Measurements from ENCODE around the gene EIF4G1.

The EIF4G1 gene

DNA sequence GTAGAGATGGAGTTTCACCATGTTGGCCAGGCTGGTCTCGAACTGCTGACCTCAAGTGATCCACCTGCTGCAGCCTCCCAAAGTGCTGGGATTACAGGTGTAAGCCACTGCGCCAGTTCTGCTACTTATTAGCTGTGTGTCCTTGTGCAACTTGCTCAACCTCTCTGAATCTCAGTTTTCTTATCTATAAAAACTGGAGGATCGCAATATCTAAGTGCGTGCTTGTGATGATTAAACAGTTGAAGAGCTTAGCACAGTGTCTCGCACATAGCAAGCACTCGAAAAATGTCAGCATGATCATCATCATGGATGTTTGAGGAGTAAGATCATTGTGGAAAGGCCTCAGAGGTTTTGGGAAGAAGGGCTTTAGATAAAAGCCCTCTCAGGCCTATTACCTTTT lies 36.2 kb downstream of the EIF4G1 start:
- DNase-seq = no peak

DNA sequence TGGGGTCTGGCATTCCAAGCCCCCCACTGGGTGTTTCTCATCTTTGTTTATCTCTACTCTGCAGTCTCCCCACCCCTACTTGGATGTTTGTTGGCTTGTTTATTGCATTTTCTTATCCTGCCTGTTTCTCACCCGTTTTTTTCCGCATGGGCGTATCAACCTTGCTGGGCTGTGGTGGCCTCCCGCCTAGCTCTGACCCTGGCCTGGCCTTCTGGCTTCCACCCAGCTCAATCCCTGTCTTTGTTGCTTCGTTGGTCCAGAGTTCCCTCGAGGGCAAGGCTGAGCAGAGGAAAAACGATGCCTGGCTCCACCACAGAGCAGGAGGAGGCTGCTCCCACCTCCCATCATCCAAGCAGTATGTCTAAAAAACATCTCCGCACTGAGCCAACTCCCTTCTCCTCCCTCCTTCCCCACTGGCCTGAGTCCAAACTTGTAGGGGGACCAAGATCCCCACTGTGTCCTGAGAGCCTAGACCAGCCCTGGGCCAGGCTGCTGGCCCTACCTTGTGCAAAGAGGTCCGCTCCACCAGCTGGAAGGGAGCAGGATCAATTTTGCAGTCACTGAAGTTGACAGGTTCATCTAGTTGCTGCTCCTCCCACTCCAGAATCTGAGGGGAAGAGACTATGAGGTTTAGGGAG lies 37.2 kb downstream of the EIF4G1 start:
- ATAC-seq (no peak), DNase-seq (no peak)

More for the DNA sequence above, 36.2 kb downstream of the EIF4G1 start:
- no peak for ATAC-seq

DNA sequence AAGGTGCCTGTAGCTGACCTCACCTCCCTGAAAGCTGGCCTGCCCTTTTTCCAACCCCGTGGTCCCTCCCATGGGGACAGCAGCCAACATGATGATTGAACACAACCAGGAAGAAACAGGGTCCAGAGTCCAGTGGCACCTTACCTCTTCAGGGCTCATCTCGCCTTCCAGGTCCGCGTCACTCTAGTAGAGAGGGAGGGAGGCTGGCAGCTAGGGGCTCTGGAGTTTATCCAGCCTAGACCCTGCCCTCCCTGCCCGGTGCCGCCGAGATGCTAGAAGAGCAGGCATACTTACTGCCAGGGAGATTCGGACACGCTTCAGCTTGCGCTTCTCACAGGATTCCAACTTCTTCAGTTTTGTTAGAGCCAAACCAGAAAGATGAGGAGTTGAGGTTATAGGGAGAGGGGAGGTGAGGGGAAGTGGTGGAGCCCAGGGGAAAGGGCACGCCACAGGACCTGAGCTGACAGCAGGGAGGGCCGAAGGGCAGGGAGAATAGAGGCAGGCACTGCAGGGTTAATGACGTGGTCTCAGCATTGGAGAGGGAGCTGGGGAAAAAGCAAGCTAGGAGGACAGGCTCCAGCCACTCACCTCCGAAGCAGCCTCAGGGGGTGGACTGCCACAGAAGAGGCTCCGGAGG lies 37.9 kb downstream of the EIF4G1 start:
- ATAC-seq = no peak

DNA sequence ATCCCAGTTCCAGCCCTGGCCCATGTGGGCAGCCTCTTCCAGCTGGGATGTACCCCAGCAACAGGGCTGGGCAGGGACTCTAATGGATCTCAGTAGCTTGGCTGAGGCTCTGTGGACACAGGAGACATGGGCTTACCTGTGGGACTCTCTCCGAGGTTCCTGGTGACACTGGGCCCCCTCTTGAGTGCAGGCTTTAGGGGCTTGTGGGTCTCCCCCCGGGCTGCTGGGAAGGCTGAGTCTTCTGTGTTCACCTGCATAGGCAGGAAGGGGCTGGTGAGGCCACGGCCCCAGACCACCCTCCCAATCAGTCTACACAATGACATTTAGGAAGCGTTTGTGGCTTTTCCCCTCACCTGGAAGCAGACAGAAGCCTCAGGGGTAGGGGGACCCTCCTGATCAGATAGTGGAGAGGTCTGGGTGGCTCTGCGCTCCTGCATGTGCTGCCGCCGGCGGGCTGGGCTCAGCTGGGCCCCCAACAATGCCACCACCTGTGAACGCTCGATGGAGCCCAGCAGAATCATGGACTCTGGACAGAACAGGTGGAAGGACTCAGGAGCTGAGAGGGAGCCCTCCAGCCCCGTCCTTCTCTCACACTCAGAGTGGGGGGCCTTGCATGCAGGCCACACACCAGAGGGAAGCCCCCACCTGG lies 38.6 kb downstream of the EIF4G1 start:
- ATAC-seq (no peak), DNase-seq (no peak)

More for the DNA sequence above, 37.9 kb downstream of the EIF4G1 start:
- DNase-seq = no peak

DNA sequence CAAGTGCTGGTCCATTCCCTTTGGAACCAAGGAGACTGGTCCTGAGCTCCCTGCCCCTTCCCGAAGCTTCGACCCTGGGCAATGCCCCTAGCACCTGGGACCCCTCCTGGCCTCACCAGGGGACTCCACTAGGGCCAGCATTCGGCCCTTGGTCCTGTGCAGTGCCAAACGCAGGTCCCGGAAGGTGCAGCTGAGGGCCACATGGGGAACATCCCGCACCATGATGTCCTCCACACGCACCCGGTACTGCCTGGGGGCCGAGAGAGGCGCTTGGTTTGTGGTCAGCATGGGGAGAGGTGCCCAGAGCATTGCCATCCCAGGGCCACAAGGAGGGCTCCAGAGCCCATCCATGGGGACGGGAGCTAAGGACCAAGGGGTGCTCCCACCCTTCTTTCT lies 39.1 kb downstream of the EIF4G1 start:
- no peak for DNase-seq
- ATAC-seq = no peak

DNA sequence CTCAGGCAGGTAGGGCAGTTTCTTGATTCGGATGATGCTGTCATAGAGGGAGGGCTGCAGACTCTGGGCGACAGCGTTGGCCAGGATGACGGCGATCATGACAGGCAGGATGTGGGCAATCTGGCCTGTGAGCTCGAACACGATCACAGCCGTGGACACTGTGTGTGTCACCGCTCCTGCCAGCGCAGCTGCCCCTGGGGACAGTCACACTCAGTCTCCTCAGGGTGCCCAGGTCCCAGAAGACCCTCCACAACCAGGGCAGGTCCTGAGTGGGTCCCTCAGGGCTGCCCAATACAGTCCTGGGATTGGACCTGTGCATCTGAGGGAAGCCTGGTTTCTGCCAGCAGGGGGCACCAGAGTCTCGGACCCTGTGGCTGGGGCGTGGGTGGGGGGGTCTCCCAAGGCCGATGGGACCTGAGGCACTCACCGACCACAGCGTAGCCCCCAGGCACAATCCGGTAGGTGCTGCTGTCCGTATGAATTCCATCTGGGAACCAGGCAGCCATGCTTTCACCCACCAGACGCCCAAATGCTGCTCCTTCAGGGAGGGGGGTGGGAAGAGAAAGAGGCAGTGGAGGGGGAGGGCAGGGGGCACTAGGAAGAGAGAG lies 39.8 kb downstream of the EIF4G1 start:
- ATAC-seq (peak; percentile 56), DNase-seq (peak; percentile 81)

DNA sequence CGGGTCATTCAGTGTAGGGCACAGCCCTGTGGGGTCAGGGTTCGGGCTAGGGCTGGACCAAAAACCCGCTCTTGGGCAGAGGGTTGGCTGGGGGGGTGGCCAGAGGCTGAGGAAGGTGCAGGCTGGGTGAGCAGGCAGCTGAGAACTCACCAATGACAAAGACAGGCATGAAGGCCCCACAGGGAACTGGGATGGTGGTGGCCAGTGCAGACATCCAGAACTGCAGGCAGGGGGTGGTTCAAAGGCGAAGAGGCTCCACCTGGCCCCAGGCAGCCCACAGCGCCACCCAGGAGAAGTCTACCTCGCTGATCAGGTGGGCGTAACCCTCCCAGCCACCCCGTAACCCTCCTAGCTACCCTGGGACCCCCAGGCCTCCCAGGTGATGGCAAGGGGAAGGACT lies 40.3 kb downstream of the EIF4G1 start:
- DNase-seq (no peak), ATAC-seq (no peak)

DNA sequence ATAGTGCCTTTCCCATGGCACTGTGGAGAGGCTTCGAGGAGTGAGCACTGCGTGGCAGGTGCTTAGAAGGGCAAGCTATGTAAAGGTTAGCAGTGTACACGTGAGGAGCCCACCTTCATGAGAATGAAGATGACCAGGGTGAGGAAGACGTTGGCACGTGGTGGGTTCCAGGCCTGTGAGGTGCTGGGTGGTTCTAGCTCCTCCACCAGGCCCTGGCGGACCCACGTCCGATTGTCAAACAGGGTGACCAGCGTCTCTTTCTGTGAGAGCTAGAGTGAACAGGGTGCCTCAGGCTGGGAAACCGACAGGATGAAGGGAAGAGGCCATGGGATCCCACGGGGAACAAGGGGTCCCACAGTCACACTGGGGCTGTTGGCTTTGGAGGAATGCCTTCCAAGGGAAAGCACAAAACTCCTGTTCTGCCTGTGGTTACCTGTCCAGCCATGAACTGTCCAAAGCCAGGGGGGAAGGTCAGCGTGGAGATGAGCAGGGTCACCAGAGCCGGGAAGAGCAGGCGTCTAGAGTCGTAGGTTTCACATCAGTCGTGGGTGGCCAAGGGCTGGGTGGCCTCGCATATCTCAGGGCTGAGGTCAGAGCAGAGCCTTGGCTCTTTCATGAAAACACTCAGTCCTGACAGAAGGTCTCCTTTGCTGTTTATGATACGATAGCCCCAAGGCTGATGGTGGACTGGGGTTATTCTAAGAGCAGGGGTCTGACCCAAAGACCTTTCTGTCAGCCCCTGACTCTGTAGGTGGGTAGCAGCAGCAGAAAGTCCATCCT lies 41.0 kb downstream of the EIF4G1 start:
- no peak for DNase-seq
- ATAC-seq = no peak

DNA sequence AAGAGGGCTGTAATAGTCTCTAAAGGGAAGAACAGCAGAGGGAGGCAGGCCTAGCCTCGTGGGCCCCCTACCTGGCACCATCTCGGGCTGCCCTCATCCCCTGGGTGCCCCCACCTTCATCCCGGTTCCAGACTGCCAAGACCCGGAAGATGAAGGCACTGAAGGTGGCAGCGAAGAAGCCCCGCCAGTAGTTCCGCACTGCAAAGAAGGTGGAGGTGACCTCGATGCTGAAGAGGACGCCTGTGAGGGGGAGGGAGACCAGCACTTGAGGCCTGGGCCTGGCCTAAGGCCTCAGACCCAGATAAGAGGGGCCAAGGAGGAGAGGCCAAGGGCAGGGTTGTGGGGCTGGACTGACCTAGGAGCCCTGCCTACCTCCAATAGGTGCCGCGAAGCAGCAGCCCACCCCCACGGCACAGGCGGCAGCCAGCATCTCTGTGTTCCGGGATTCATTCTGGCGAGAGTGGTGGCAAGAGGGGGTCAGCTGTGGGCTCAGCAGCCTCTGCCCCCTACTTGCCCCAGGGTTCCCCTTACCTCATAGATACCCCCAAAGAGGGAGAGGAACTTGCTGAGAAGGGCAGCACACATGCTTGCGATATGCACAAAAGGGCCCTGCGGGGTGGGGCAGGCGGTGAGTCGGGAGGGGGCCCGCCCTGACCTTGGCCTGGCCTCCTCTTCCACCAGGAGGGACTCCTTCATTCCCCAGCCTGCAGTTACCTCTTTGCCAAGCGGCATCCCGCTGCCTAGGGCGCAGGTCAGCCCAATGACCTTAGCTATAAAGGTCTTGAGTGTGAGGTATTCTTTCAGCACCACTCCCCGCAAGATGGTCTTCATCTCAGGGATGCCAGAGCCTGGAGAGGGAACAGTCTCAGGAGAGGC lies 43.1 kb downstream of the EIF4G1 start:
- ATAC-seq (no peak), DNase-seq (no peak)

DNA sequence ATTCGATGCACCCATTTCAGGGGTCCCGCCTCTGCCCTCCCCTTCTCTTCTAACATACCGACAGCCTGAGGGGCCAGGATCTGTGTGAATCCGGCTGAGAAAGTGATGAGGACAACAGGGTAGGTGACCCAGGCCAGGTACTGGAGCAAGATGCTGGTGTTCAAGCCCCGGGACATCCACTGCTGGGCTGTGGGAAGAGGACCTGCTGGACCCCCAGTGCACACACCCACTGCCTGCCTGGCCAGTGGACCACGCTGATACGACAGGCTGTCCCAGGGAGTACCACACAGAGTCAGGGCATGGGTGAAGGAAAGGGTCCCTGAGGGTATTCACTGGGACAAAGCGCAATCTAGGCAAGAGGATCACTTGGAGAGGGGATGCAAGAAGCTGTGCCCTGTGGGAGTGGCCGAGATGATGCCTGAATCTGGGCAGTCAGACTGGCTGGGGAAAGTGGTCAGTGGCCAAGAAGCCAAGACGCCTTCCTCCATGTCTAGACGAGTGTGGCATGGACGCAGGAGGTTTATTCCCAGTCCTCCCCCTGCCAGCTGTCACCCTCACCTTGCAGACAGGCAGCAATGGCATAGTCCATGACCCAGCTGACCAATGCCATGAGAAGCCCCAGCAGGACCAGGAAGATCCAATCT lies 43.8 kb downstream of the EIF4G1 start:
- DNase-seq (no peak), ATAC-seq (no peak)

DNA sequence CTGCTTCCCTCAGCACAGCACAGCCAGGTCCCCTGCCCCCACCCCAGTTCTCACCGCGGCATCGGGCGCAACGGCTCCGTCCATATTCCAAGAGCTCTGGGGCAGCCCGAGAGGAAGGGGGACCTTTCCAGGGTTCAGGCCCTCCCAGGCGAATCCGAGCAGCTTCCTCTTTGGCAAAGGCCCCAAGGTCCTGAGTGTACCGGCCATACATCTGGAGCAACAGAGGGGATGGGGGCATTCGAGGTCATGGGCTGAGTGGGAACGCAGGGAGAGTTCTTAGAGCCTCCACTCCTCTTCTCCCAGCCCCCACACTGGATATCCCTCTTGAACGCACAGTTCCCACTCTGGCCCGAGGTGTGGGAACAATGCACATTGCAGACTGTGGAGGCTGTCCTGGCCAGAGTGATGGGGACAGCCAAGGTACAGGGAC lies 44.5 kb downstream of the EIF4G1 start:
- DNase-seq = no peak
- ATAC-seq = no peak

DNA sequence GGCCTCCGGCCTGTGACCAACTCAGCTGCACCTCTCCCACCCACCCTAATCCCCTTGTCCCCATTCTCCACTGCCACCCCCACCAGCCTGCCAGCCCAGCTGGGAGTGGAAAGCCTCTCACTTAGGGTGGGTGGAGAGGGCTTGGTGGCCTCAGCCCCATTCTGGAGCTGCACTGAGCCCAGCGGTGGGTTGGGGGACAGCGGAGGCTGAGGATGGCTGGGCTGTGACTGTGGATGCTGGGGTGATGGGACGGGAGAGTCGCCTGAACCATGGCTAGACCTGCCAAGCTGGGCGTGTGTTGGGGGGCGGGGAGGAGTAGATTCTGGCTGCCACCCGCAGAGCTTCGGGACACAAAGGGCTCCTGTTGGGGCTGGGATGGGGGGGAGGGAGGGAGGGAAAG lies 45.2 kb downstream of the EIF4G1 start:
- no peak for ATAC-seq
- no peak for DNase-seq

DNA sequence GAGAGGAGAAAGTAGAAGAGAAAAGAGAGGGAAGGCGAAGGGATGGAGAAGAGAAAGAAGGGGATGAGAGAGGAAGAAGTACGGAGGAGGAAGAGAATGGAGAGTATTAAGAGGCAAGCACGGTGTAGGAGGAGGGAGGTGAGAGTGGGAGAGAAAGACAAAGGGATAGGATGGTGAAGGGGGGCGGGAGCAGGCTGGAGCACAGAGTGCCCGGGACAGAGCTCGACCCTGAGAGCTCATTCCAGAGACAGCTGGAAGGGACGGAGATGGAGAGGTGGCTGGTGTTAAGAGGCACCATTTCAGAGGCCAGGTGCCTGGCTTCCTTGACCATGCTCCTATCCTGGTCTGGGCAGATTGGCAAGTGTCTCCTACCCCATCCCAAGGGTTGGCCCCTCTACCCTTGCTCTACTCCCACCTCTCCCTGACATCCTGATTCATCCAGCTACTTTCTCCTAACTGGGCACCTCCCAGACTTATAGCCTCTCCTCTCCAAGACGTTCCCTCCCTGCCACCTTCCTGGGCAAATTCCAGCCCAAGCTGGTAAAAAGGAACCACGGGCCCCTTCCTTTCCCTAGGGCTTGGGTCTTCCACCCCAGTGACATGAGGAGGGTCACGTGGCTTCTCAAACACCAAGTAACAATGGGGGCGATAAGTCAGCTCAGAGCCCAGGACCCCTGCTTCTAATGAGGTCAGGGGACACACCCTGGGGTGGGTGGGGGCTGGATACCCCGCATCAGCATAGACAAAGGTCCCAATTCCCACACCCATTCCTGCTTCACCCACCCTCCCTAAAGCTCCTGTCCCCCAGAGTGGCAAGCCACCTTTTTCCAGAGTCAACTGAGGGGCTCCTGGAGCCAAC lies 45.9 kb downstream of the EIF4G1 start:
- no peak for DNase-seq
- no peak for ATAC-seq

DNA sequence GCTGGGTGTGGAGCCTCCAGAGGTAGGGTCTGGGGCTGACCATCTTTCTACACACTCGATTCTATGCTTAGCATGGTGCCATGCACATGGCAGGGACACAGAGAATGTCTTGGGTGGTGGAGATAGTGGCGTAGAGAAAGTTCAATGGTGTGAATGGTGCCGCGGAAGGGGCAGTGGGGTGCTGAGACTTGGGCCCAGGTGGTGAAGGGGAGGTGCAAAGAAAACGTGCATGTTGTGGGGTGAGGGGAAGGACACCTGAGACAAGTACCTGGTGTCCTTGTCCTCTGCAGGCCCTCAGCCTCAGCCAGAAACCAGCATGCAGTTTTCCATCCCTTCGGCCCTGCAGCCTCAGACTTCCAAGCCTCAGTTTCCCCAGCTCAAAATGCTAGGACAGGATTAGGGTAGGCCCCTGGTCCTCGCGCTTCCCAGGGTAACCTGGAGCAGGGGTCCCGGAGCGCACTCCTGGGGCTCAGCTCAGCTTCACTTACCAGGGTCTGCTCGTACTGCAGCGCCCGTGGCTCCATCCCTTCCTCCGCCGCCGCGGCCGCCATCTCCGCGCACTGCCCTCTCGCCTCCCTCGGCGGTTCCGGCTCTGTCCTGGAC lies 46.6 kb downstream of the EIF4G1 start:
- no peak for ATAC-seq

DNA sequence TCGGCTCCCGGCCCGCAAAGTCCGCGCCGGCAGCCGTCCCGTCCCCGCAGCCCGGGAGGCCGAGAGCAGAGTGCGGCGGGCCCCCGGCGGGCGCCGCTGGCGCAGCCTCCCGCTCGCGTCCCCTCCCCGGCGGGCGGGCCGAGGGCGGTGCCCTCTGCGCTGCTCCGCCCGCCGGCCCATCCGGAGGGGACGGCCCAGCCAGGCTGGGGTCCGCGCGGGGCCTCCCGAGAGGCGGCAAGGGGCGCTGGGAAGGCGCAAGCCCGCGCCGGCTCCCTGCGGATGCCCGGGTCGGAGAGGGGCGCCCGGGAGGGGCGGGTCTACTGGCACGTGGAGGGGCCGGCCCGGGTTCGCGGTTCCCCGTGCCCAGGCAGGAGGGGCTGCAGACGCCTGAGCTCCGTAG lies 47.1 kb downstream of the EIF4G1 start, which contains the start of the genes CLCN2 and POLR2H:
Gene CLCN2 (minus strand): TSS at position 74 of the 400 bp plus-strand sequence. CDS start 126 bp downstream, outside the sequence.
Gene POLR2H (plus strand): TSS at position 179 of the 400 bp plus-strand sequence. CDS start 1,783 bp downstream, outside the sequence.
- ATAC-seq = peak; percentile 40
- peak; percentile 68 for DNase-seq

More for the DNA sequence above, 46.6 kb downstream of the EIF4G1 start:
- DNase-seq = no peak

DNA sequence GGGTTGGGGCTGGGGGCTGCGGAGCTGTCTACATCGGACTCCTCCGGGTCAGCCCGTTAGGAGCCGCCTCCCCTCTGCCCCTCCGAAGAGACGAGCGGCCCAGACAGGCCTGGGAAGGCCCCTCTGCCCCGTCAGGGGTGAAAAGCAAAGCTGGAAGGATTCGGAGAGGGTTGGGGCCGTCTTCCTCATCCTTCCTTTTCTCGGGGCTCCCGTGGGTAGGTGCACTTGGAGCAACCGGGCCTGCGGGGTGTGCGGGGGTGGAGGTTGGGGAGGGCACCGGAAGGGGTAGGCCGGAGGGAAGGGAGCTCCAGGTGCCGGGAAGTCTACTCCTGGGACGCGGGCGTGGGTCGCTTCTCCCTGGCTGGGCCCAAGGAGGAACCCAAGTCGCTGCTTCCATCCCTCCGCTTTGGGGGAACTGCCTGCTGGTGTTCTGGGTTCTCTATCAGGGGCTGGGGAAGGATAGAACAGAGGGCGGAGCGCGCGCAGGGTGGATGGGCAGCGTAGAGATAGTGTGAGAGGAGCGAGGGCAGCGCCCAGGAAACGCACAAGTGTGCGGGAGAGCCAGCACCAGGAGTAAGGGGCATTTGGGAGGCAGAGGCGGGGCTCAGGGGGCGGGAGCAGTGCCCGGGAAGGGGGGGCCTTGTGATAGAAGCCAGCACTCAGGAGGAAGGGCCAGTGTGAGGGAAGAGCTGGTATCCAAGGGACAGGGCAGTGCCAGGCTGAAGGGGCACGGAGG lies 47.7 kb downstream of the EIF4G1 start:
- ATAC-seq (peak; percentile 11), DNase-seq (peak; percentile 63)

DNA sequence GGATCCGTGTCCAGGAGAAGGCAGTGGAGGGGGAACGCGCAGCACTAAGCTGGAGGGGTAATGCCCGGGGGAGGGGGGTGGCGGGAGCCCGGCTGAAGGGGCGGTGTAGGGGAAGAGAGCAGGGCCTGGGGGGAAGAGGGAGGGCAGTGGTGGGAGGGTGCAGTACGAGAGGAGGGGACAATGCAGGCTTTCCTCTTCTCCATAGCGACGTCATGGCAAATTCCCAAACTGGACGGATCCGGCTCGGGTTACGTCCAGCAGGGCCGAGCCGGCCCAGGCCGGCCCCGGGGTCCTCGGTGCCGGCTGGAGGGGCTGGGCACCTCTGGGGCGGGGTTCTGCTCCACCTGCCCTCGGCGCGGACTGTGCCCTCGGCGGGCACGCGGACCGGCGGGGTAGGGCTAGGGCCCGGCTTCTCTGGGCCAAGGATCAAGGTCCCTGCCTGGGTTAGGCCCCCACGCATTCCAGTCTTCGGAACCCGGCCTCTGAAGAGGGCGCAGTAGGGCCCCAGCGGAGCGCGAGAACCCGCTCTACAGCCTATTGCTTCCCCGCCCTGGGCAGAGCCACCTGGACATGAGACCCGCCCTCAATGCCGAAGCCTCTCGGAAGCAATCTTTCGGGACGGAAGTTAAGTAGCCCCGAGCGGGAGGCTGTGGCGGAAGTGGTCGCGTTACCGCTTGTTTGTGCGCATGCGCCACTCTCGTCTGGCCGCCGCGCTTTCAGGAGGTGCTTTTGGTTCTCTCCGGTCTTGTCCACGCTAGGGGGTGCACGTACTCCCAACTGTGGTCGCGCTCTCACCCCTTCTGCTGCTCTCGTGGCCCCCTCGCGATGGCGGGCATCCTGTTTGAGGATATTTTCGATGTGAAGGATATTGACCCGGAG lies 48.5 kb downstream of the EIF4G1 start:
- peak; percentile 97 for DNase-seq

More for the DNA sequence above, 48.5 kb downstream of the EIF4G1 start:
- peak; percentile 89 for ATAC-seq

All from stimulated activated naive CD8-positive, alpha-beta T cell treated with anti-CD3 and anti-CD28 coated beads, Interleukin-15, Interleukin-2, amounts not matched to agents 100 U/mL and 50 U/mL, for 24 hours (primary cell).